ENCODE results near the gene CACNG4.

The CACNG4 gene

DNA sequence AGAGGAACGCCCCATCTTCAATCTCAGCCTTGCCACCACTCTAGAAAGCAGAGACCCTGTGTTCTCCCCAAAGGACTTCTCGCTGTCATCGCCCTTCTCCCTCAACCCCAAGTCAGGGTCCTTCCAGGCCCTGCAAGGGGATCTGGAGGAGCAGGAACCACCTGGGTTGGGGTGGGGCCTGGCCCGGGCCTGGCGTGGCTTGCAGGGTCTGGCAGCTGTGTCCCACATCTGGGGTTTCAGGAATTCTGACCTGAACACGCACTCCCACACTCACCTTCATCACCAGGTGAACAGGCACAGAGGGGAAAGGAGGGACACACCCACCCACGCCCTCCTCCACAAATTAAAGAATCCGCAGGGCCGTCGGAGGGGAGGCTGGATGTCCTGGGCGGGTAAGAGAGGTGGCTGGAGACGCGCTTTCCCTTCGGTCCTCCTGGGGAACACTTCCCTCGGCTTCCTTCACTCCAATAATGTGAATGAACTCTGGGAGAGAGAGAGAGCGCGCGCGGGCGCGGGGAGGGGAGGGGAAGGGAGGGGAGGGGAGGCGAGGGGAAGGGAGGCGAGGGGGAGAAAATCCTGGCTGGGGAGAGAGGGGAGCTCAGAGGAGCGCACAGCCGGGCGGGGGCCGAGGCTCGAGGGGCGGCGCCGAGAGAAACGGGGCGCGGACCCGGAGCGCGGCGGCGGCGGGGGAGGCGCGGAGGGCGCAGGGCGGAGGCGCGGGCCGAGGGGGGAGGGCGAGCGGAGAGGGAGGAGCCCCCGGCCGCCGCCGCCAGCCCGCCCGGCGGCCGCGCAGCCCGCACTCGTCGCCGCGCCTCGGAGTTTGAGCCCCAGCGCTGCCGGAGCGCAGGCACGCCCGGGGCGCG, at the start of gene CACNG4:
Gene CACNG4, plus strand, starts transcription at position 799 of the 863 bp plus-strand sequence. CDS start 205 bp downstream, outside the sequence.
- H3K4me3 ChIP-seq (replicated peaks in 1 of 2; ENCODE audit: low read depth in 2 of 2, low read length in 2 of 2), result peak within 1 kb of the TSS; percentile 24 to 30
- DNase-seq (ENCODE audit: low read depth in 2 of 2), result no peak
- TF ChIP-seq, protein P1, sequence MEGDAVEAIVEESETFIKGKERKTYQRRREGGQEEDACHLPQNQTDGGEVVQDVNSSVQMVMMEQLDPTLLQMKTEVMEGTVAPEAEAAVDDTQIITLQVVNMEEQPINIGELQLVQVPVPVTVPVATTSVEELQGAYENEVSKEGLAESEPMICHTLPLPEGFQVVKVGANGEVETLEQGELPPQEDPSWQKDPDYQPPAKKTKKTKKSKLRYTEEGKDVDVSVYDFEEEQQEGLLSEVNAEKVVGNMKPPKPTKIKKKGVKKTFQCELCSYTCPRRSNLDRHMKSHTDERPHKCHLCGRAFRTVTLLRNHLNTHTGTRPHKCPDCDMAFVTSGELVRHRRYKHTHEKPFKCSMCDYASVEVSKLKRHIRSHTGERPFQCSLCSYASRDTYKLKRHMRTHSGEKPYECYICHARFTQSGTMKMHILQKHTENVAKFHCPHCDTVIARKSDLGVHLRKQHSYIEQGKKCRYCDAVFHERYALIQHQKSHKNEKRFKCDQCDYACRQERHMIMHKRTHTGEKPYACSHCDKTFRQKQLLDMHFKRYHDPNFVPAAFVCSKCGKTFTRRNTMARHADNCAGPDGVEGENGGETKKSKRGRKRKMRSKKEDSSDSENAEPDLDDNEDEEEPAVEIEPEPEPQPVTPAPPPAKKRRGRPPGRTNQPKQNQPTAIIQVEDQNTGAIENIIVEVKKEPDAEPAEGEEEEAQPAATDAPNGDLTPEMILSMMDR (IDR thresholded peaks at IDR 0.05; ENCODE audit: low read depth, low read length), result no peak

DNA sequence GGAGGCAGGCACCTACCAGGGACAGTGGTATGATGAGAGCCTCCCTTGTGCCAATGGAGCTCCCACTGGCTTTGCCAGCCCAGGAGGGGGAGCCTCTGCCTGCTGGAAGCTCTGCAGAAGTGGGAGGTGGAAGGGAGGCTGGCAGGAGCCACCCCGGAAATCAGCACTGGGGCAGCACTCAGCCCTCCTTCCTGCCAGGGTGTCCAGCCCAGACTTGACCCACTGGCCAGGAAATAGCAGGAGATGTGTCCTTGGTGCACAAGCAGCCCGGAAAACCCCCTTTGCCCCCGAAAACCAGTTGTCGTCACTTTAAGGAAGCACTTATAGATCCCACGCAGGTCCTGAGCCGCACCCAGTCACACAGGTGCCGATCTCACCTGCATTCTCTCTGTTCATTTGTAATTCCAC, 49.3 kb upstream of the CACNG4 start:
- no peak overlapping the region for H3K4me3 ChIP-seq (replicated peaks in 1 of 2; ENCODE audit: low read depth in 2 of 2, low read length in 2 of 2)
- DNase-seq (ENCODE audit: low read depth in 2 of 2), result peak; percentile 6 to 14
- TF ChIP-seq, protein P1 (IDR thresholded peaks at IDR 0.05; ENCODE audit: low read depth, low read length), result peak; percentile 5

DNA sequence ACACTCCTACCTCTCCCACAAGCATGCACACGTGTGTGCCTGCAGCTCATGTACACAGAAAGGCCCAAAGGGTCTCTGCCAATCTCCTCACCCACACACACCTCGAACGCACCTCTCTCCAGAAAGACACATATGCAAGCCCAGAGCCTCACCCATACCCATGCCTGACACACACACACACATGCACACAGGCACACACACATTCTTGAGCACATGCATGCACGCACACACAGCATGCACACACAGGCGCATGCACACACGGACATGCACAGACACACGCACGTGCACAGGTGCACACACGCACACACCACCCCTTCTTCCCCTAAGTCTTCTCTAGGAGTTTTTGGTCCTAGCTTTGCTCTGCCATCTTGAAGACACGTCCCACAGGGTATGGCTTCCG, 48.7 kb upstream of the CACNG4 start:
- TF ChIP-seq, protein P1 (IDR thresholded peaks at IDR 0.05; ENCODE audit: low read depth, low read length), result no peak
- no peak overlapping the region for H3K4me3 ChIP-seq (replicated peaks in 1 of 2; ENCODE audit: low read depth in 2 of 2, low read length in 2 of 2)
- DNase-seq (ENCODE audit: low read depth in 2 of 2), result no peak

DNA sequence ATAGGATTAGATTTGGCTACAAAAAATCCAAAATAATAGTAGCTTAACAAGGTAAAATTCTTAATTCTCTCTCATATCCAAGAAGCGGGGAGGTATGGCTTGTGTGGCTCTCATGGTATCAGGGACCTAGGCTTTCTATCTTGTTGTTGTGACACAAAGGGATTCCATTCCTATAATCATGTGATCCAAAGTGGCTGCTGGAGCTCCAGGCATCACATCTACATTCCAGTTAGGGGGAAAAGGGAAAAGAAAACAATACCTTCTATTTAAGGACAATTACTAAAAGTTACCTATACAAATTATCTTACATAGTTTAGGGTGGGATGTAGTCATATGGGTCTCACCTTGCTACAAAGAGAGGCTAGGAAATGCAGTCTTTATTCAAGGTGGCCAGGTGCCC, 47.6 kb upstream of the CACNG4 start:
- no peak overlapping the region for H3K4me3 ChIP-seq (replicated peaks in 1 of 2; ENCODE audit: low read depth in 2 of 2, low read length in 2 of 2)
- TF ChIP-seq, protein P1 (IDR thresholded peaks at IDR 0.05; ENCODE audit: low read depth, low read length), result no peak
- no peak for DNase-seq (ENCODE audit: low read depth in 2 of 2)

DNA sequence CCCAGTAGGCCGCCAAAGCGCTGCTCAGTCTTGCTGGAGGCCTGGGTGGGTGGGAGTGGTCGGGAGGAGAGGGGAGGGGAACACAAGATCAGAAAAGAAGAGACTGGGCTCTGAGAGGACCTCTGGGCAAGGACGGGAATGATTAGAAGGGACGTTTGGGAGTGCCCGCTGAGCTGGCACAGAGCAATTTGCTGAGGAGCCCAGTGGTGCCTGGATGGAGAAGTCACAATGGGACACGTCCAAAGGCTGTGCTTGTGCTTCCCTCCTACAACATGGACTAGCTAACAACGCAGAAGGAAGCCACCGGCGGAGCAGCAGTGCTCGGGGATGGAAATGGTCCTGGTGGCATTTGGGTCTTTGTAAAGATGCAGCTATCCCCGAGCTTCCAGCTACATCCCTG, 45.6 kb upstream of the CACNG4 start:
- TF ChIP-seq, protein P1 (IDR thresholded peaks at IDR 0.05; ENCODE audit: low read depth, low read length), result no peak
- no peak overlapping the region for H3K4me3 ChIP-seq (replicated peaks in 1 of 2; ENCODE audit: low read depth in 2 of 2, low read length in 2 of 2)
- no peak for DNase-seq (ENCODE audit: low read depth in 2 of 2)

DNA sequence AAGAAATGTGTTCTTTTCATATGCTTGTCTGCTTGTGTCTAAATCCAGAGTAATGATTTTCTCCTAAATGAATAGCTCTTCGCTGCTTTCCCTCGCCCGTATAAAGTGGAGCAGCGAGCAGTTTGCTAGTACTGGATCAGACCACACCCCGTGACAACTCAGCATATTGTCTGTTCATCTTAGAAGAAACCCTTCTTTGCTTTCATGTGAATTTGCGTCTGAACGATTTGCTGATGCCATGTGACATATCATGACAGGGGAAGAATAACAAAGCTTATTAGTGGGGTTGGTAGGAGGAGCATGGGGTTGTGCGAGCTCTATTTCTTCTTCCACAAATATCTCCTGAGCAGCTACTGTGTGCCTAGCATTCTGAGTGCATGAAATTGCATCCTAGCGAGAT, 44.1 kb upstream of the CACNG4 start:
- no peak overlapping the region for H3K4me3 ChIP-seq (replicated peaks in 1 of 2; ENCODE audit: low read depth in 2 of 2, low read length in 2 of 2)
- DNase-seq (ENCODE audit: low read depth in 2 of 2), result no peak
- TF ChIP-seq, protein P1 (IDR thresholded peaks at IDR 0.05; ENCODE audit: low read depth, low read length), result no peak

Measured in cardiac fibroblast (primary cell).